ENCODE data around the gene FASN.

FASN gene

DNA sequence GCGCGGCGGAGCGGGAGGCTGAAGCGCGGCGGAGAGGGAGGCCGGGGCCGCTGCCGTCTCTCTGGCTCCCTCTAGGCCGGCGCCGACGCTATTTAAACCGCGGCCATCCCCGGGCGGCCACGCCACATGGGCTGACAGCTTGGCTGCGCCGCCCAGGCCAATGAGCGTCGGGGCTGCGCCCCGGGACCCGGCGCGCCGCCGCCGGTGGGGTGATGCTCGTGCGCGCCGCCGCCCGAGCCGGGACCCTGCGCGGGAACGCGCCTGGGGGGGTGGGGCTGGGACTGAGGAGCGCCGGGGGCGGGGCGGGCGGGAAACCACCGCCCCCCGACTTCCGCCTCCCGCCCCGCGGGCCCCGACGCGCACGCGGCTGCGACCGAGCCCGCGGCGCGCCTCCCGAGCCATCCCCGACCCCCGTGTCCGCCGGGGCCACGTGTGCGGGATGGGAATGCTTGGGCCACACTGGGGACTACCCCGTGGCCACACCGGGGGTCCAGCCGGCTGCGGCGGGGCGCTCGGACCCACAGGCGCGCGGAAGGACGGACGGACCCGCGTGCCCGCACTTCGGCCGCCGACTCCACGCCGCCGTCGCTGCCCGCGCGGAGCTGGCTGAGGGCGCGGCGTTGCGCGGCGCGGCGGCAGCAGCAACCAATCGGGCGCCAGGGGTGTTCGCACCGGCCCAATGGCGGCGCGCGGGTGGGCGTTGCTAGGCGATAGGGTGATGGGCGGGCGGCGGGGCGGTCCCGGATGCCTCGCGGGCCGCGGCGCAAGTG, at the start of gene FASN:
FASN (minus strand) TSS at position 68 of the 770 bp plus-strand sequence. CDS start 1,791 bp downstream, outside the sequence.
- H3K9ac ChIP-seq (ENCODE audit: low read length) = peak within 1 kb of the TSS; percentile 100
- peaks cover 32% of the 10 kb centered on the region for H3K79me2 ChIP-seq (ENCODE audit: insufficient read depth, low read length)
- H3K4me2 ChIP-seq (ENCODE audit: low read depth, low read length, poor library complexity, severe bottlenecking) = peak within 1 kb of the TSS; percentile 82
- TF ChIP-seq, protein P1, sequence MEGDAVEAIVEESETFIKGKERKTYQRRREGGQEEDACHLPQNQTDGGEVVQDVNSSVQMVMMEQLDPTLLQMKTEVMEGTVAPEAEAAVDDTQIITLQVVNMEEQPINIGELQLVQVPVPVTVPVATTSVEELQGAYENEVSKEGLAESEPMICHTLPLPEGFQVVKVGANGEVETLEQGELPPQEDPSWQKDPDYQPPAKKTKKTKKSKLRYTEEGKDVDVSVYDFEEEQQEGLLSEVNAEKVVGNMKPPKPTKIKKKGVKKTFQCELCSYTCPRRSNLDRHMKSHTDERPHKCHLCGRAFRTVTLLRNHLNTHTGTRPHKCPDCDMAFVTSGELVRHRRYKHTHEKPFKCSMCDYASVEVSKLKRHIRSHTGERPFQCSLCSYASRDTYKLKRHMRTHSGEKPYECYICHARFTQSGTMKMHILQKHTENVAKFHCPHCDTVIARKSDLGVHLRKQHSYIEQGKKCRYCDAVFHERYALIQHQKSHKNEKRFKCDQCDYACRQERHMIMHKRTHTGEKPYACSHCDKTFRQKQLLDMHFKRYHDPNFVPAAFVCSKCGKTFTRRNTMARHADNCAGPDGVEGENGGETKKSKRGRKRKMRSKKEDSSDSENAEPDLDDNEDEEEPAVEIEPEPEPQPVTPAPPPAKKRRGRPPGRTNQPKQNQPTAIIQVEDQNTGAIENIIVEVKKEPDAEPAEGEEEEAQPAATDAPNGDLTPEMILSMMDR (IDR thresholded peaks at IDR 0.05; ENCODE audit: insufficient read depth, low read length, poor library complexity, severe bottlenecking) = peak; percentile 30
- no peak for TF ChIP-seq EZH2phosphoT487 (conservative IDR thresholded peaks at IDR 0.05; ENCODE audit: low read length)
- no peaks in the 10 kb centered on the region for H3K27me3 ChIP-seq (ENCODE audit: low read length)
- H2AFZ ChIP-seq (ENCODE audit: low read depth, low read length, severe bottlenecking) = no peak within 1 kb of the TSS
- peak within 1 kb of the TSS; percentile 99 for H3K4me3 ChIP-seq (ENCODE audit: insufficient read depth, low read length, poor library complexity, severe bottlenecking)
- H4K20me1 ChIP-seq (ENCODE audit: low read depth, low read length) = no peaks in the 10 kb centered on the region; the same call in 1 of the 2 replicates
- H3K9me3 ChIP-seq (ENCODE audit: insufficient read depth, low read length) = no peaks in the 10 kb centered on the region
- H3K9me2 ChIP-seq (replicated peaks; ENCODE audit: insufficient read depth, low read length) = no peaks in the 10 kb centered on the region
- H3F3A ChIP-seq (ENCODE audit: insufficient read depth) = peaks cover 31% of the 10 kb centered on the region
- 0 out of 2 replicates have a peak, but pooled peaks cover 2% of the 10 kb centered on the region for H3K36me3 ChIP-seq (ENCODE audit: low read length)
- H3K27ac ChIP-seq (ENCODE audit: low read depth, low read length) = peak within 1 kb of the TSS; percentile 94

DNA sequence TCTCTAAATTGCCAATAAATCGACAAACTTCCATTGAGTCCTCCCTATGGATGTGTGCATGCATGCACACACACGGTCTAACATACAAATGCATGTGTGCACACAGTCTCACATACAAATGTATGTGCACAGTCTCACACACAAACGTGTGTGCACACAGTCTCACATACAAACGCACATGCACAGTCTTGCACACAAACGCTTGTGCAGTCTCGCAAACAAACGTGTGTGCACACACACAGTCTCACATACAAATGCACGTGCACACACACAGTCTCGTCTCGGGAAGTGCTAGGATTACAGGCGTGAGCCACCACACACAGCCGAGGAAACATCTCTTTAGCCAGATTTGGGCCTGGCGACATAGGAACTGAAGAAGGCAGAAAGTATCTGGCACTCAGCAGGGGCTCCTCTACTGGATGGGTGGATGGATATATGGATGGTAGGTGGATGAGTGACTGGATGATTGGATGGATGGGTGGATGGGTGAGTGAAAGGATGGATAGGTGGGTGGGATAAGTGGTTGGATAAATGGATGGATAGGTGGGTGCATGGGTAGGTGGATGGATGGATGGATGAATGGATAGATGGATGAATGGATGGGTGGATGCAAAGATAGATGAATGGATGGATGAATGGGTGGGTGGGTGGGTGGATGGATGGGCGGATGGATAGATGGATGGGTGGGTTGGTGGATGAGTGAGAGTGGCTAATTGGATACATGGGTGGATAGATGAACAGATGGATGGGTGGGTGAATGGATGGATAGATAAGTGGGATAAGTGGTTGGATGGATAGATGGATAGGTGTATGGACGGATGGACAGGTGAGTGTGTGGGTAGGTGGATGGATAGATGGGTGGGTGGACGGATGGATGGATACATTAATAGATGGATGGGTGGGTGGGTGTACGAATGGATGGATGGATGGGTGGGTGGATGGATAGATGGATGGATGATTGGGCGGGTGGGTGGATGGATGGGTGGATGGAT, 48.9 kb upstream of the FASN start:
- Histone ChIP-seq H3K36me3 (ENCODE audit: low read length) (no peaks in the 10 kb centered on the region), H2AFZ (ENCODE audit: low read depth, low read length, severe bottlenecking) (no peak overlapping the region), H3K9me3 (ENCODE audit: insufficient read depth, low read length) (no peaks in the 10 kb centered on the region), H4K20me1 (ENCODE audit: low read depth, low read length) (no peaks in the 10 kb centered on the region), H3K27ac (ENCODE audit: low read depth, low read length) (no peak overlapping the region), H3K4me3 (ENCODE audit: insufficient read depth, low read length, poor library complexity, severe bottlenecking) (no peak overlapping the region), H3F3A (ENCODE audit: insufficient read depth) (no peaks in the 10 kb centered on the region), H3K9ac (ENCODE audit: low read length) (no peak overlapping the region), H3K79me2 (ENCODE audit: insufficient read depth, low read length) (no peaks in the 10 kb centered on the region), H3K27me3 (ENCODE audit: low read length) (no peaks in the 10 kb centered on the region), H3K4me2 (ENCODE audit: low read depth, low read length, poor library complexity, severe bottlenecking) (no peak overlapping the region), H3K9me2 (replicated peaks; ENCODE audit: insufficient read depth, low read length) (no peaks in the 10 kb centered on the region)
- TF ChIP-seq, protein P1 (IDR thresholded peaks at IDR 0.05; ENCODE audit: insufficient read depth, low read length, poor library complexity, severe bottlenecking) = no peak
- no peak for TF ChIP-seq EZH2phosphoT487 (conservative IDR thresholded peaks at IDR 0.05; ENCODE audit: low read length)

- H3K36me3 ChIP-seq (ENCODE audit: low read length) = no peaks in the 10 kb centered on the region
- no peak overlapping the region for H3K9ac ChIP-seq (ENCODE audit: low read length)
- no peak overlapping the region for H3K4me3 ChIP-seq (ENCODE audit: insufficient read depth, low read length, poor library complexity, severe bottlenecking)
- H3F3A ChIP-seq (ENCODE audit: insufficient read depth) = no peaks in the 10 kb centered on the region
- H3K27me3 ChIP-seq (ENCODE audit: low read length) = no peaks in the 10 kb centered on the region
- H2AFZ ChIP-seq (ENCODE audit: low read depth, low read length, severe bottlenecking) = no peak overlapping the region
- no peak overlapping the region for H3K27ac ChIP-seq (ENCODE audit: low read depth, low read length)
- H3K9me2 ChIP-seq (replicated peaks; ENCODE audit: insufficient read depth, low read length) = no peaks in the 10 kb centered on the region
- TF ChIP-seq, protein P1 (IDR thresholded peaks at IDR 0.05; ENCODE audit: insufficient read depth, low read length, poor library complexity, severe bottlenecking) = no peak
- TF ChIP-seq EZH2phosphoT487 (conservative IDR thresholded peaks at IDR 0.05; ENCODE audit: low read length) = no peak
- H3K79me2 ChIP-seq (ENCODE audit: insufficient read depth, low read length) = no peaks in the 10 kb centered on the region
- no peaks in the 10 kb centered on the region for H4K20me1 ChIP-seq (ENCODE audit: low read depth, low read length)
- H3K4me2 ChIP-seq (ENCODE audit: low read depth, low read length, poor library complexity, severe bottlenecking) = no peak overlapping the region
- no peaks in the 10 kb centered on the region for H3K9me3 ChIP-seq (ENCODE audit: insufficient read depth, low read length)
Measured at GRCh38 chr17:82145550-82146155, 47.6 kb upstream of the FASN start.

Measured in SU-DHL-6 (cell line).